Brain microvascular endothelial cell (primary cell): ENCODE results near the gene OR10K1.

Experiments used
- DNase-seq: peaks from one replicate; pipeline ENCODE4 v3.0.0-alpha.2; 2020
- H3K27ac ChIP-seq: fragments of 250-450 bp; sonication (Bioruptor Pico); 2 replicates; pipeline ENCODE4 v1.5.1; 2020; ENCODE audit warnings: mild to moderate bottlenecking, moderate library complexity
- H3K27me3 ChIP-seq: fragments of 250-450 bp; sonication (Bioruptor Pico); replicated peaks from 2 replicates; pipeline ENCODE4 v1.5.1; 2020; ENCODE audit warnings: mild to moderate bottlenecking
- H3K36me3 ChIP-seq: fragments of 250-450 bp; sonication (Bioruptor Pico); replicated peaks from 2 replicates; pipeline ENCODE4 v1.5.1; 2020; ENCODE audit warnings: mild to moderate bottlenecking
- H3K4me3 ChIP-seq: 2 replicates; pipeline ENCODE4 v1.5.1; 2011; ENCODE audit warnings: low read depth, mild to moderate bottlenecking, control low read depth, low read length, moderate library complexity
- in situ Hi-C: cut with HindIII; loops from 2 replicates; pipeline ENCODE4 v1.10.0; 2017; ENCODE audit warnings: low sequenced_read_pairs, low pct_ligation_motif_present
- TF ChIP-seq, protein P1 (sequence below): IDR thresholded peaks from 2 replicates; pipeline ENCODE4 v1.5.1; 2011; ENCODE audit warnings: low read depth, mild to moderate bottlenecking, moderate library complexity, low read length, control low read depth, inconsistent platforms; ENCODE audit errors: missing control alignments

OR10K1 gene, protein sequence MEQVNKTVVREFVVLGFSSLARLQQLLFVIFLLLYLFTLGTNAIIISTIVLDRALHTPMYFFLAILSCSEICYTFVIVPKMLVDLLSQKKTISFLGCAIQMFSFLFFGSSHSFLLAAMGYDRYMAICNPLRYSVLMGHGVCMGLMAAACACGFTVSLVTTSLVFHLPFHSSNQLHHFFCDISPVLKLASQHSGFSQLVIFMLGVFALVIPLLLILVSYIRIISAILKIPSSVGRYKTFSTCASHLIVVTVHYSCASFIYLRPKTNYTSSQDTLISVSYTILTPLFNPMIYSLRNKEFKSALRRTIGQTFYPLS

DNA sequence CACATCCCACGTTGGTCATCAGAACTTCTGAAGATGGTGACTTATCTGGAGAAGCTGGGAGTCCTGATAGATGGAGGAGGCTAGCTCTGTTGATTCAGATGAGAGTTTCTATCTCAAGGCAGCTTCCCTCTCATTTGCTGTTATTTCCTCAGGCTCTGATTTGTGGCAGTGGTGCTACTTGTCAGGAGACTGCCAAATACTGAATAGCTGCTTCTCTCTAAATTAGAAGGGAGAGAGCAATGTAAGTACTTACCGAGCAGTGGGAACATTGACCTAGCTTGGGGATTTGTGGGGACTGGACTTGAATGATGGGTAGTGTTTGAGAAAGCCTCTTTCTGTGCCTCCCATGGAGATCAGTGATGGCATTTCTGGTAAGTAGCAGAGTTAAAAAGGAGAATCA is at the start of gene OR10K1:
OR10K1 (plus strand) TSS at position 301 of the 400 bp plus-strand sequence. CDS start 3,728 bp downstream, outside the sequence.
- no peaks in the 10 kb centered on the region for H3K27me3 ChIP-seq
- DNase-seq, result no peak
- in situ Hi-C loops, result no loop called here
- no peak within 1 kb of the TSS for H3K4me3 ChIP-seq
- TF ChIP-seq, protein P1, sequence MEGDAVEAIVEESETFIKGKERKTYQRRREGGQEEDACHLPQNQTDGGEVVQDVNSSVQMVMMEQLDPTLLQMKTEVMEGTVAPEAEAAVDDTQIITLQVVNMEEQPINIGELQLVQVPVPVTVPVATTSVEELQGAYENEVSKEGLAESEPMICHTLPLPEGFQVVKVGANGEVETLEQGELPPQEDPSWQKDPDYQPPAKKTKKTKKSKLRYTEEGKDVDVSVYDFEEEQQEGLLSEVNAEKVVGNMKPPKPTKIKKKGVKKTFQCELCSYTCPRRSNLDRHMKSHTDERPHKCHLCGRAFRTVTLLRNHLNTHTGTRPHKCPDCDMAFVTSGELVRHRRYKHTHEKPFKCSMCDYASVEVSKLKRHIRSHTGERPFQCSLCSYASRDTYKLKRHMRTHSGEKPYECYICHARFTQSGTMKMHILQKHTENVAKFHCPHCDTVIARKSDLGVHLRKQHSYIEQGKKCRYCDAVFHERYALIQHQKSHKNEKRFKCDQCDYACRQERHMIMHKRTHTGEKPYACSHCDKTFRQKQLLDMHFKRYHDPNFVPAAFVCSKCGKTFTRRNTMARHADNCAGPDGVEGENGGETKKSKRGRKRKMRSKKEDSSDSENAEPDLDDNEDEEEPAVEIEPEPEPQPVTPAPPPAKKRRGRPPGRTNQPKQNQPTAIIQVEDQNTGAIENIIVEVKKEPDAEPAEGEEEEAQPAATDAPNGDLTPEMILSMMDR, result no peak
- no peaks in the 10 kb centered on the region for H3K36me3 ChIP-seq
- H3K27ac ChIP-seq, result no peak within 1 kb of the TSS

DNA sequence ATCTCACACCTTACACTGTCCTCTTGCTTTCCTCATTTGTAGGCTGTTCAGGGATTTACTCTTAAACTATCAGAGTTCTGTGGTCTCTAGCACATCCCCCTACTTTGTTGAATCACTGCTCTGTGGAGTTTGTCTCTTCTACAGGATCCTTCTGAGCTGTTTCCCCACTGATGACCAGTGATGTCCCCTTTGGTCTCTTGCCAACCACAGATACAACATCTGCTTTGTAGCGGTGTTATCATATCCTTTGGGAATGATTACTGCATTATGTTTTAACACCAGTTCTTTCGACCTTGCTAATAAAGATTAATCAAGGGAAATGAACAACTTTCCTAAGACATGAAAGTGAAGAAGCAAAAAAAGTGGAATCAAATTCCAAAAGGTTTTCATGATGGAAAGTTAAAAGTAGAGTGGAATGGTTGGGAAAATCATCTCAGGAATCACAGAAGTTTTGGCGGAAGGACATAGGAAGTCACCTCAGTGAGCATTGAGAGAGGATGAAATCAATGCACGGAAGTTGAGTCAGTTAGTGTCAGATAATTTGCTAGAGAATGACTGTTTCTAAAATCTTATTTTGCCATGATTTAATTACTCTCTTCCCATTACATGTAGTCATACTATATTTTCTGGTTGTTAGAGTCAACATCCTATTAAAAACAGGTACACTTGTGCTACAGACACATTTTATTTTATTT is 46.8 kb upstream of the OR10K1 start:
- H3K36me3 ChIP-seq, result no peaks in the 10 kb centered on the region
- H3K4me3 ChIP-seq, result no peak overlapping the region
- H3K27ac ChIP-seq, result no peak overlapping the region
- in situ Hi-C loops, result no loop called here
- DNase-seq, result no peak
- no peaks in the 10 kb centered on the region for H3K27me3 ChIP-seq
- TF ChIP-seq, protein P1, result no peak

DNA sequence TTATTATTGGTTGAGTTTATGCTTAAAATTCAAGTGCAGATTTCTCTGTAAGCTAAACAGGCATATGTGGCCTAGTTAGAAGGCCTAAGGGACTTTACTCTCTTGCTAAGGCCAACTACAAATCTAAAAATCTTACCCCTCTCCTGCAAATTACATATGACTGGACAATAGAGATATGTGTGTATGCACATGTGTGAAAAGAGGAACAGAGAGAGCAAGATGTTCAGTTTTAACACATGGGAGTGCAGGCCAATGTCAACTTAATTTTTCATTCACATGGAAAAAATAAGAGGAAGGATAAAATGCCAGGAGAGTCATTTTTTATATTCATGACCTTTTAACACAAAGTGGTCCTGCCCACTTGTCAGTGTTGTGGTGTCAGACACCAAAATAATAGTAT is 44.0 kb upstream of the OR10K1 start:
- TF ChIP-seq, protein P1, result no peak
- Histone ChIP-seq H3K4me3 (no peak overlapping the region), H3K36me3 (no peaks in the 10 kb centered on the region), H3K27ac (no peak overlapping the region), H3K27me3 (no peaks in the 10 kb centered on the region)
- no peak for DNase-seq
- in situ Hi-C loops, result no loop called here

DNA sequence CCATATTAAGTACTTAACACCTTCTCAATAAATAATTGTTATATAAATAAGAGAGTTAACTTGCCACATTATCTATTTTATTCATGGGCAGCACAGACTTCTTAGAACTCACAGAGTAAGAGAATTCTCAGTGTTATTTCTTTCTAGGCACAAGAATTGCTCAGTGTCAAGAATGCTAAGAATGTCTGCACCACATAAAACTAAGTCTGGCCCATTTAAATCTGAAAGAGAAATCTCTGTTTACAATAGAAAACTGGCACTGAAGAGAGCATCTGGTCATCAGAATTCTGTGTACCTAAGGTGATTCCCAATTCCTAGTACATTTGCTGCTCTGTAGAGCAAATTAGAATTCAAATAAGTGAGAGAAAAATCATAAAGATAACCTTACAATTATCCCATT is 39.4 kb upstream of the OR10K1 start:
- no peaks in the 10 kb centered on the region for H3K27me3 ChIP-seq
- H3K4me3 ChIP-seq, result no peak overlapping the region
- H3K27ac ChIP-seq, result no peak overlapping the region
- in situ Hi-C loops, result no loop called here
- TF ChIP-seq, protein P1, result no peak
- no peaks in the 10 kb centered on the region for H3K36me3 ChIP-seq
- no peak for DNase-seq

DNA sequence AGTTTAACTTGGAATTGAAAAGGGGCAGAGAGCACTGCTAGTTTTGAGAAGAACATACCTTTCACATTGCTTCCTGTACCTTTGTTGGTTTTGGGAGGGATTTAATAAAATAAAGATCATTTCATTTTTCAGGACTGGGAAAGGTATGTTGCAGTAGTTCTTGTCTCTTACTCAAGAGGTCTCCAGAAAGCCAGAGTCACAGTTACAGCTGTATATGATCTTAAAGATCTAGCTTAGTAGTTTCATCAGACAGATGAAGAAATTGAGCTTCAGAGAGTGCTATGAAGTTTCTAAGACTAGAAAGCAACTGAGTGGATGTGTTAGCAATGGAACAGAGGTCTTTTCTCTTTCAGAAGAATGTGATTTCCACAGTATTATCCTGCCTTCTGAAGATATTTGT is 36.6 kb upstream of the OR10K1 start:
- no peaks in the 10 kb centered on the region for H3K27me3 ChIP-seq
- TF ChIP-seq, protein P1, result no peak
- DNase-seq, result no peak
- no peaks in the 10 kb centered on the region for H3K36me3 ChIP-seq
- in situ Hi-C loops, result no loop called here
- H3K27ac ChIP-seq, result no peak overlapping the region
- H3K4me3 ChIP-seq, result no peak overlapping the region
